ENCODE results near the gene ADAMTS8. TPM values are rescaled to one million over a fixed set of nuclear protein-coding genes. Genes with fewer than 3 reads are reported as not detected.
"Not testable (repeated sequence)": the region's sequence is repeated elsewhere in the genome, so short reads cannot be mapped to it uniquely, and the experiment has no call there.

ADAMTS8 gene
- total RNA-seq, 1 donor from 2014 or later = 1.5 TPM

- no peak for TF ChIP-seq POLR2A (IDR thresholded peaks at IDR 0.05)
- no peak for TF ChIP-seq CTCF (IDR thresholded peaks at IDR 0.05)
- TF ChIP-seq POLR2AphosphoS5 (IDR thresholded peaks at IDR 0.05; ENCODE audit: insufficient read depth in 1 of 2, low read depth in 1 of 2) = no peak
- Histone ChIP-seq H3K36me3 (no peaks in the 10 kb centered on the region), H3K27ac (peak overlapping the region; percentile 20), H3K9me3 (no peaks in the 10 kb centered on the region), H3K4me1 (no peaks in the 10 kb centered on the region), H3K27me3 (no peaks in the 10 kb centered on the region), H3K4me3 (no peak overlapping the region)
- DNase-seq (ENCODE audit: extremely low spot score in 2 of 2) = no peak
- intact Hi-C loops (cut with DNase I) = loop anchor here (10.0 kb wide), 1 partner anchor 232 kb away; no protein-coding TSS in a partner anchor
Measured at GRCh38 chr11:130442737-130443136, 14.3 kb upstream of the ADAMTS8 start.

DNA sequence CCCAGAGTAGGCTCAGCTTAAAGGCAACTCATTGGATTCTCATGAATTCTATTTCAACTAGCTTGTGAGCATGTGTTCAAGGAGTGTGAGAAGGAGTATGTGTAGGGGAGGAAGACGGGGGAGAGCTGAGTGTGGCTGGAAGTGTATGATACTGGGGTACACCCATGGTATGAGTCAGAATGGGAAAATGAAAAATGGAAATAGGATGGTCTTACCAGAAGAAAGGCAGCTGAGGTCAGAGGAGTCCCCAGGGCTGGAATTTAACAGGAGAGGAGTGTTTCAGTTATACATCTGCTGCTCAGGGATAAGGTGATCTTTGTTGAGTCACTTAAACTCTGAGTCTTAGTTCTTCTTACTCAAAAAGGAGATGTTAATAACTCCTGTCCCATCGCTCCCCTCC is 13.3 kb upstream of the ADAMTS8 start:
- Histone ChIP-seq H3K27ac (no peak overlapping the region), H3K9me3 (no peaks in the 10 kb centered on the region), H3K4me3 (no peak overlapping the region), H3K36me3 (no peaks in the 10 kb centered on the region), H3K27me3 (no peaks in the 10 kb centered on the region), H3K4me1 (no peaks in the 10 kb centered on the region)
- DNase-seq (ENCODE audit: extremely low spot score in 2 of 2) = no peak
- intact Hi-C loops (cut with DNase I) = loop anchor here (10.0 kb wide), 1 partner anchor 233 kb away; no protein-coding TSS in a partner anchor
- TF ChIP-seq CTCF (IDR thresholded peaks at IDR 0.05) = no peak
- TF ChIP-seq POLR2A (IDR thresholded peaks at IDR 0.05) = no peak

DNA sequence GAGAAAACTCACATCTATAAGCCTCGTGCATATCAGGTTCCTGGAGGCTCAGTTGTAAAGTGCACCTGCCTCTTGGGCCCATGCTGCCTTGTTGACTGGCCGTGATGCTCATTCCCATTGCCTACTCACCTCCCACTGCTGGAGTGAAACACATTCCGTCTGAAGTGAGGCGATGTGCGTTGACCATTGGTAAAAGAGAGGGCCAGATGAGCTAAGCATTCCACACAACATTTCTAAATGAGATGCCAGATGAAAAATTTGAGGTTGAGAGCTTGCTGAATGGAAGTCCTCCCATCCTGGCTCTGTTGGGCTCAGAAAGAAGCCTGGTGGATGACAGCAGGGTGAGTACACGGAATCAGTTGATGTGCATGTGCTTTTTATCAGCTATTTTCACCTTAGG is 11.5 kb upstream of the ADAMTS8 start:
- intact Hi-C loops (cut with DNase I) = loop anchor here (10.0 kb wide), 1 partner anchor 235 kb away; no protein-coding TSS in a partner anchor
- Histone ChIP-seq H3K4me1 (peaks cover 8% of the 10 kb centered on the region), H3K9me3 (no peaks in the 10 kb centered on the region), H3K27ac (no peak overlapping the region), H3K36me3 (no peaks in the 10 kb centered on the region), H3K27me3 (no peaks in the 10 kb centered on the region), H3K4me3 (no peak overlapping the region)
- TF ChIP-seq CTCF (IDR thresholded peaks at IDR 0.05) = no peak
- DNase-seq (ENCODE audit: extremely low spot score in 2 of 2) = no peak

DNA sequence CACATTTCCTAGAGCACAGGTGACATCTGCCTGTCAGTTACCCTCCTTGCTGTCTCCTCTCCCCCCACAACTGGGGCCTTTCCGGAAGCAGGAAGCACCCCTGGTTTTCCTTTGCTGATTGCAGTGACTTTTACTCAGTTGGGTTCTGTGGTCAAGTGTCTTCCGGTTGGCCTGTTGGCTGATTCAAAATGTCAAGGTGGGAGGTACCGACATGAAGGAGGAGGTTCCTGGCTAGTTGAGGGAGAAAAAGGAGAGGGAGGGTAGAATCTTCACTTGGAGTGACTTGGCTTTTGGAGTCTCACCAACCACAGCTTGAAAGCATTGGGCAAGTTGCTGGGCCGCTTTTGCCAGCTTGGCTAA is 10.7 kb upstream of the ADAMTS8 start:
- H3K27me3 ChIP-seq = no peaks in the 10 kb centered on the region
- intact Hi-C loops (cut with DNase I) = no loop called here
- H3K36me3 ChIP-seq = no peaks in the 10 kb centered on the region
- H3K4me3 ChIP-seq = no peak overlapping the region
- no peak for TF ChIP-seq POLR2A (IDR thresholded peaks at IDR 0.05)
- TF ChIP-seq POLR2AphosphoS5 (IDR thresholded peaks at IDR 0.05; ENCODE audit: insufficient read depth in 1 of 2, low read depth in 1 of 2) = no peak
- TF ChIP-seq CTCF (IDR thresholded peaks at IDR 0.05) = no peak
- DNase-seq (ENCODE audit: extremely low spot score in 2 of 2) = no peak
- H3K27ac ChIP-seq = no peak overlapping the region
- no peaks in the 10 kb centered on the region for H3K9me3 ChIP-seq
- H3K4me1 ChIP-seq = peaks cover 8% of the 10 kb centered on the region

DNA sequence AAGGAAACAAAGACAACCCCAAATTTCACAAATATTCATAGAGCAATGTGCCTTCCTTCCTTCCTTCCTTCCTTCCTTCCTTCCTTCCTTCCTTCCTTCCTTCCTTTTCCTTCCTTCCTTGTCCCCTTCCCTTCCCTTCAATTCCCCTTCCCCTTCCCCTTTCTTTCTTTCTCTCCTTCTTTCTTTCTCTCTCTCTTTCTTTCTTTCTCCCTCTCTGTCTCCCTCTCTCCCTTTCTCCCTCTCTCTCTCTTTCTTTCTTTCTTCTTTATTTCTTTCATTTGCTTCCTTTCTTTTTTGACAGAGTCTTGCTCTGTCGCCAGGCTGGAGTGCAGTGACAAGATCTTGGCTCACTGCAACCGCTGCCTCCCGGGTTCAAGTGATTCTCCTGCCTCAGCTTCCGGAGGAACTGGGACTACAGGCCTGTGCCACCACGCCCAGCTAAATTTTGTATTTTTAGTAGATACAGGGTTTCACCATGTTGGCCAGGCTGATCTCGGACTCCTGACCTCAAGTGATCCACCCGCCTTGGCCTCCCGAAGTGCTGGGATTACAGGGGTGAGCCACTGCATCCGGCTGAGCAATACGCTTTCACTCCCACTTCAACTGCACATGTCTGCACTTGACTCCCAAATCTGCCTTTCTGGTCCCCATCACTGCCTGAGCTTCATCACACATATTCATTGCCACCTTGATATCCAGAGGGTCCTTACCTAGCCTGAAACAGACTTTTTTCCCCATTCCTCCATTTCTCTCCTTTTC is 10.2 kb upstream of the ADAMTS8 start:
- intact Hi-C loops (cut with DNase I); H3K27ac ChIP-seq; H3K4me1 ChIP-seq; DNase-seq (ENCODE audit: extremely low spot score in 2 of 2); H3K9me3 ChIP-seq; H3K36me3 ChIP-seq; H3K4me3 ChIP-seq; H3K27me3 ChIP-seq: not testable (repeated sequence)

Data from vagina (tissue), 2 donors.